ENCODE data around the gene EPHB1.

EPHB1 gene

GRCh38 chr3:135271177-135272025 is 476.3 kb downstream of the EPHB1 start:
- H3K9ac ChIP-seq (ENCODE audit: low read depth, low read length) = no peak overlapping the region
- no peaks in the 10 kb centered on the region; the same call in 1 of the 2 replicates for H3K4me1 ChIP-seq (ENCODE audit: control insufficient read depth, insufficient read depth, low read length)
- H3K36me3 ChIP-seq (ENCODE audit: control insufficient read depth, insufficient read depth, low read length) = no peaks in the 10 kb centered on the region
- H3K27me3 ChIP-seq (ENCODE audit: control insufficient read depth, insufficient read depth, low read length) = no peaks in the 10 kb centered on the region
- no peak overlapping the region for H3K4me3 ChIP-seq (ENCODE audit: low read depth, low read length)
- no peak overlapping the region for H3K27ac ChIP-seq (ENCODE audit: low read depth, low read length)
- no peaks in the 10 kb centered on the region for H3K9me3 ChIP-seq (ENCODE audit: control insufficient read depth, insufficient read depth, low read length)

- Histone ChIP-seq H3K4me3 (ENCODE audit: low read depth, low read length) (no peak overlapping the region), H3K9ac (ENCODE audit: low read depth, low read length) (no peak overlapping the region), H3K9me3 (ENCODE audit: control insufficient read depth, insufficient read depth, low read length) (no peaks in the 10 kb centered on the region), H3K27me3 (ENCODE audit: control insufficient read depth, insufficient read depth, low read length) (no peaks in the 10 kb centered on the region), H3K4me1 (ENCODE audit: control insufficient read depth, insufficient read depth, low read length) (no peaks in the 10 kb centered on the region; the same call in 1 of the 2 replicates), H3K36me3 (ENCODE audit: control insufficient read depth, insufficient read depth, low read length) (no peaks in the 10 kb centered on the region), H3K27ac (ENCODE audit: low read depth, low read length) (no peak overlapping the region)
These were observed 477.1 kb downstream of the EPHB1 start for GRCh38 chr3:135272026-135272669.

- Histone ChIP-seq H3K27ac (ENCODE audit: low read depth, low read length) (no peak overlapping the region), H3K9ac (ENCODE audit: low read depth, low read length) (no peak overlapping the region), H3K27me3 (ENCODE audit: control insufficient read depth, insufficient read depth, low read length) (no peaks in the 10 kb centered on the region), H3K4me1 (ENCODE audit: control insufficient read depth, insufficient read depth, low read length) (no peaks in the 10 kb centered on the region), H3K4me3 (ENCODE audit: low read depth, low read length) (no peak overlapping the region), H3K36me3 (ENCODE audit: control insufficient read depth, insufficient read depth, low read length) (no peaks in the 10 kb centered on the region), H3K9me3 (ENCODE audit: control insufficient read depth, insufficient read depth, low read length) (peaks cover 13% of the 10 kb centered on the region)
These were observed 497.1 kb downstream of the EPHB1 start for GRCh38 chr3:135292162-135292561.

- H3K36me3 ChIP-seq (ENCODE audit: control insufficient read depth, insufficient read depth, low read length) = no peaks in the 10 kb centered on the region
- H3K27me3 ChIP-seq (ENCODE audit: control insufficient read depth, insufficient read depth, low read length) = no peaks in the 10 kb centered on the region
- H3K4me3 ChIP-seq (ENCODE audit: low read depth, low read length) = no peak overlapping the region
- no peak overlapping the region for H3K9ac ChIP-seq (ENCODE audit: low read depth, low read length)
- H3K27ac ChIP-seq (ENCODE audit: low read depth, low read length) = no peak overlapping the region
- no peaks in the 10 kb centered on the region for H3K4me1 ChIP-seq (ENCODE audit: control insufficient read depth, insufficient read depth, low read length)
- H3K9me3 ChIP-seq (ENCODE audit: control insufficient read depth, insufficient read depth, low read length) = peaks cover 13% of the 10 kb centered on the region
These were observed 506.6 kb downstream of the EPHB1 start for GRCh38 chr3:135301670-135302069.

- Histone ChIP-seq H3K9me3 (ENCODE audit: control insufficient read depth, insufficient read depth, low read length) (peaks cover 13% of the 10 kb centered on the region), H3K36me3 (ENCODE audit: control insufficient read depth, insufficient read depth, low read length) (no peaks in the 10 kb centered on the region), H3K4me3 (ENCODE audit: low read depth, low read length) (no peak overlapping the region), H3K27me3 (ENCODE audit: control insufficient read depth, insufficient read depth, low read length) (no peaks in the 10 kb centered on the region), H3K27ac (ENCODE audit: low read depth, low read length) (no peak overlapping the region), H3K4me1 (ENCODE audit: control insufficient read depth, insufficient read depth, low read length) (no peaks in the 10 kb centered on the region), H3K9ac (ENCODE audit: low read depth, low read length) (no peak overlapping the region)
These were observed 509.3 kb downstream of the EPHB1 start for GRCh38 chr3:135304378-135304777.
